Glutamatergic neuron (in vitro differentiated cells): ENCODE measurements around the gene EEPD1. TPM values are rescaled to one million over a fixed set of nuclear protein-coding genes. Genes with fewer than 3 reads are reported as not detected.

ENCODE experiments used
- DNase-seq: peaks from one replicate; pipeline ENCODE4 v3.0.0; 2022
- H3K27ac Mint-ChIP-seq: one replicate; pipeline ENCODE4 v1.8.0; 2020; ENCODE audit warnings: mild to moderate bottlenecking, mixed read lengths, inconsistent platforms; ENCODE audit not compliant: unreplicated experiment
- H3K27me3 Mint-ChIP-seq: one replicate; pipeline ENCODE4 v1.8.0; 2020; ENCODE audit warnings: mild to moderate bottlenecking, moderate library complexity, mixed read lengths, inconsistent platforms; ENCODE audit not compliant: unreplicated experiment
- H3K36me3 Mint-ChIP-seq: one replicate; pipeline ENCODE4 v1.8.0; 2020; ENCODE audit warnings: mild to moderate bottlenecking, mixed read lengths, inconsistent platforms; ENCODE audit not compliant: unreplicated experiment
- H3K4me1 Mint-ChIP-seq: one replicate; pipeline ENCODE4 v1.8.0; 2020; ENCODE audit warnings: mild to moderate bottlenecking, low read depth, mixed read lengths, inconsistent platforms; ENCODE audit not compliant: unreplicated experiment
- H3K4me3 Mint-ChIP-seq: one replicate; pipeline ENCODE4 v1.8.0; 2020; ENCODE audit warnings: mild to moderate bottlenecking, mixed read lengths, inconsistent platforms; ENCODE audit not compliant: unreplicated experiment
- H3K9me3 Mint-ChIP-seq: one replicate; pipeline ENCODE4 v1.8.0; 2020; ENCODE audit warnings: mild to moderate bottlenecking, moderate library complexity, mixed read lengths, inconsistent platforms; ENCODE audit not compliant: unreplicated experiment
- total RNA-seq: library from RNA; stranded (reverse); fragmentation: NEBNext Ultra II Directional; extraction: Animal tissue kit (Norgen Biotek cat#: 25700); gene quantifications from one replicate; pipeline ENCODE4 v1.2.1, GENCODE V29; 2021; ENCODE audit not compliant: unreplicated experiment
- TF ChIP-seq, protein P1 (sequence below): fragments of 200-600 bp; sonication (generic); IDR thresholded peaks from one replicate; pipeline ENCODE4 v1.5.0; 2021; ENCODE audit not compliant: partially characterized antibody, unreplicated experiment

EEPD1 gene
- total RNA-seq, 1 donor from 2014 or later: 63.9 TPM

GRCh38 chr7:36297364-36298009 lies 144.4 kb downstream of the EEPD1 start:
- Mint-ChIP-seq H3K27me3 (peaks cover 4% of the 10 kb centered on the region), H3K27ac (no peak overlapping the region), H3K4me3 (no peak overlapping the region), H3K36me3 (peaks cover 6% of the 10 kb centered on the region), H3K4me1 (peaks cover 10% of the 10 kb centered on the region), H3K9me3 (peaks cover 5% of the 10 kb centered on the region)
- TF ChIP-seq, protein P1, sequence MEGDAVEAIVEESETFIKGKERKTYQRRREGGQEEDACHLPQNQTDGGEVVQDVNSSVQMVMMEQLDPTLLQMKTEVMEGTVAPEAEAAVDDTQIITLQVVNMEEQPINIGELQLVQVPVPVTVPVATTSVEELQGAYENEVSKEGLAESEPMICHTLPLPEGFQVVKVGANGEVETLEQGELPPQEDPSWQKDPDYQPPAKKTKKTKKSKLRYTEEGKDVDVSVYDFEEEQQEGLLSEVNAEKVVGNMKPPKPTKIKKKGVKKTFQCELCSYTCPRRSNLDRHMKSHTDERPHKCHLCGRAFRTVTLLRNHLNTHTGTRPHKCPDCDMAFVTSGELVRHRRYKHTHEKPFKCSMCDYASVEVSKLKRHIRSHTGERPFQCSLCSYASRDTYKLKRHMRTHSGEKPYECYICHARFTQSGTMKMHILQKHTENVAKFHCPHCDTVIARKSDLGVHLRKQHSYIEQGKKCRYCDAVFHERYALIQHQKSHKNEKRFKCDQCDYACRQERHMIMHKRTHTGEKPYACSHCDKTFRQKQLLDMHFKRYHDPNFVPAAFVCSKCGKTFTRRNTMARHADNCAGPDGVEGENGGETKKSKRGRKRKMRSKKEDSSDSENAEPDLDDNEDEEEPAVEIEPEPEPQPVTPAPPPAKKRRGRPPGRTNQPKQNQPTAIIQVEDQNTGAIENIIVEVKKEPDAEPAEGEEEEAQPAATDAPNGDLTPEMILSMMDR: no peak
- no peak for DNase-seq

DNA sequence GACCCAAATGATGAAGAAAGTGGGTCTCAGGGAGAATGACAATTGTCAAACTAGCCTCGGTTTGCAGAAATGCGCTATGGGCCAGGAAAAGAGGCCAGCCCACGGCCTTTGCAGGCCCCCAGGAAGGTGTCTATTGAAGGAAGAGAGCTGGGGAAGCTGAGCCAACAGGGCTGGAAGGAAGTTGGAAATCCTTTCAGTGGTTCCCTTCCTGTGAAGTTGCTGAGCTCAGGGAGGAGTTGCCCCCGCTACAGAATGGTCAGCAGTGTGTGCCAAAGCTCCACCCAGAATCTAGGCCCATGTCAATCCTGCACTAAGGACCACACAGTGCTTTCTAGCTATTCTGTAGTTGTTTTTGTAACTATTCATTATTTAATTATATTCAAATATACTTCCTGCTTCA lies 145.1 kb downstream of the EEPD1 start:
- H3K4me1 Mint-ChIP-seq: peaks cover 12% of the 10 kb centered on the region
- TF ChIP-seq, protein P1: no peak
- H3K36me3 Mint-ChIP-seq: peaks cover 6% of the 10 kb centered on the region
- H3K27me3 Mint-ChIP-seq: peaks cover 4% of the 10 kb centered on the region
- no peak for DNase-seq
- H3K27ac Mint-ChIP-seq: no peak overlapping the region
- peaks cover 5% of the 10 kb centered on the region for H3K9me3 Mint-ChIP-seq
- no peak overlapping the region for H3K4me3 Mint-ChIP-seq

- Mint-ChIP-seq H3K4me3 (no peak overlapping the region), H3K27me3 (peaks cover 4% of the 10 kb centered on the region), H3K27ac (no peak overlapping the region), H3K36me3 (peaks cover 6% of the 10 kb centered on the region), H3K4me1 (peaks cover 17% of the 10 kb centered on the region), H3K9me3 (peaks cover 5% of the 10 kb centered on the region)
- TF ChIP-seq, protein P1: no peak
- no peak for DNase-seq
Observed at GRCh38 chr7:36299223-36299774, 146.2 kb downstream of the EEPD1 start.

GRCh38 chr7:36299823-36300341 lies 146.8 kb downstream of the EEPD1 start:
- peaks cover 4% of the 10 kb centered on the region for H3K27me3 Mint-ChIP-seq
- peaks cover 5% of the 10 kb centered on the region for H3K9me3 Mint-ChIP-seq
- peaks cover 6% of the 10 kb centered on the region for H3K36me3 Mint-ChIP-seq
- no peak overlapping the region for H3K4me3 Mint-ChIP-seq
- peaks cover 22% of the 10 kb centered on the region for H3K4me1 Mint-ChIP-seq
- no peak for DNase-seq
- TF ChIP-seq, protein P1: no peak
- no peak overlapping the region for H3K27ac Mint-ChIP-seq

DNA sequence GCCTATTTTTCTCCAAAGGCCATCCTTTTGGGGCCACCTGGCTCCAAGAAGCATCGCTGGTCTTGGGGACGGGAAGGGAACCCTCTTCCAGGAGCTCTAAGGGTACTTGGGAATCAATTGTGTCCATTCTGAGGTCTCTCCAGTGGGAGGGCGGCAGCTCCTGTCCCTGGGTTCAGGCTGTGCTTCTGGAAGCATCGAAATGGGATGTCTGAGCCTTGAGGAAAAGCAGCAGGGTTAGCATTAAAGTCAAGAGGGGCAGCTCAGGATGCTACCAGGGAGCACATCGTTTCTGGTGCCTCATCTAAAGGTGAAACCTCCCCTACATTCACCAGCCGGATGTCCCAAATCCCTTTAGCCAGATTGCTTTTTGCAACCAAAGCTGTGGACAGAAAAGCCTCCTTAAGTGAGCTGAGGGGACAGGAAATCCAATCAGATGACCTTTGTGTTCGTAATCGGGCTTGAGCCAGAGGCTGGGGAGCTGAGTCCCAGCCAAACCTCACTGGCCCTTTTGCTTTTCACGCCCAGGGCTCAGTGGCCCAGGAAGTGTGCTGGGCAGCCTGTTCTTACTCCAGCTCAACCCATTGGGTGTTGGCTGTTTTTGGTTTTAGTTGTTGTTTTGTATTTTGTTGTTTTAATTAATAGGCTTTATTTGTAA lies 147.8 kb downstream of the EEPD1 start:
- Mint-ChIP-seq H3K4me1 (peaks cover 26% of the 10 kb centered on the region), H3K36me3 (peaks cover 6% of the 10 kb centered on the region)
- no peak for DNase-seq

More for the DNA sequence above, 147.8 kb downstream of the EEPD1 start:
- TF ChIP-seq, protein P1: no peak
- H3K27me3 Mint-ChIP-seq: peaks cover 2% of the 10 kb centered on the region
- peaks cover 2% of the 10 kb centered on the region for H3K9me3 Mint-ChIP-seq
- no peak overlapping the region for H3K4me3 Mint-ChIP-seq
- no peak overlapping the region for H3K27ac Mint-ChIP-seq
